Ascending aorta (tissue), 2 donors: ENCODE data around the gene FAM181A. TPM values are rescaled to one million over a fixed set of nuclear protein-coding genes. Genes with fewer than 3 reads are reported as not detected.

Source experiments
- DNase-seq, 2 donors: peaks; one replicate each; pipeline ENCODE4 v3.0.0-alpha.2; 2019; ENCODE audit warnings: low spot score in 2 of 2
- H3K27ac ChIP-seq, 2 donors: fragments of 200-600 bp; sonication (generic); one replicate each; pipeline ENCODE4 v1.5.1; 2016 to 2017; ENCODE audit warnings: mild to moderate bottlenecking in 1 of 2
- H3K27me3 ChIP-seq: fragments of 200-600 bp; sonication (generic); one replicate; pipeline ENCODE4 v1.5.1; 2017
- H3K36me3 ChIP-seq, 2 donors: fragments of 200-600 bp; sonication (generic); one replicate each; pipeline ENCODE4 v1.5.1; 2016
- H3K4me1 ChIP-seq, 2 donors: fragments of 200-600 bp; sonication (generic); one replicate each; pipeline ENCODE4 v1.5.1; 2016 to 2017; ENCODE audit warnings: mild to moderate bottlenecking in 1 of 2
- H3K4me3 ChIP-seq, 2 donors: fragments of 200-600 bp; sonication (generic); one replicate each; pipeline ENCODE4 v1.5.1; 2016 to 2017; ENCODE audit warnings: mild to moderate bottlenecking in 1 of 2
- H3K9me3 ChIP-seq, 2 donors: fragments of 200-600 bp; sonication (generic); one replicate each; pipeline ENCODE4 v1.5.1; 2016
- CTCF ChIP-seq, 3 experiments: fragments of 200-600 bp in 2 of 3; fragments of 450-650 bp in 1 of 3; sonication (generic) in 2 of 3; IDR thresholded peaks; one replicate each; pipeline ENCODE4 v1.5.1; 2016 to 2019; ENCODE audit warnings: antibody characterized with exemption in 3 of 3, mild to moderate bottlenecking in 1 of 3, moderate library complexity in 1 of 3
- intact Hi-C: fragments of 100-400 bp; cut with DNase I; formaldehyde crosslinking; loops from one replicate; pipeline ENCODE4 v1.15.1; 2023
- total RNA-seq: library from RNA; depleted of rRNA; stranded (reverse); fragments of >200 nt; gene quantifications from one replicate; pipeline ENCODE4 v1.1.0, GENCODE V29; 2016

Gene FAM181A
- total RNA-seq, 1 donor from 2014 or later = not detected

GRCh38 chr14:93947282-93947681 lies 20.1 kb downstream of the FAM181A start:
- no peaks in the 10 kb centered on the region for H3K9me3 ChIP-seq
- peaks cover 0 to 4% of the 10 kb centered on the region in 2 donors for H3K4me1 ChIP-seq
- DNase-seq = no peak
- H3K27me3 ChIP-seq = no peaks in the 10 kb centered on the region
- H3K27ac ChIP-seq = peak overlapping the region in 1 of 2 donors; percentile 1
- peaks cover 62 to 80% of the 10 kb centered on the region in 2 donors for H3K36me3 ChIP-seq
- no peak overlapping the region for H3K4me3 ChIP-seq
- no peak for TF ChIP-seq CTCF (IDR thresholded peaks at IDR 0.05)
- intact Hi-C loops = no loop called here

- Histone ChIP-seq H3K4me1 (peaks cover 0 to 6% of the 10 kb centered on the region in 2 donors), H3K27me3 (no peaks in the 10 kb centered on the region), H3K27ac (peak overlapping the region in 1 of 2 donors; percentile 57), H3K9me3 (no peaks in the 10 kb centered on the region), H3K36me3 (peaks cover 76 to 82% of the 10 kb centered on the region in 2 donors), H3K4me3 (no peak overlapping the region)
- no peak for DNase-seq
- intact Hi-C loops = no loop called here
- TF ChIP-seq CTCF (IDR thresholded peaks at IDR 0.05) = no peak
Observed at GRCh38 chr14:93949511-93950075, 22.4 kb downstream of the FAM181A start.

GRCh38 chr14:93950948-93951634 lies 23.9 kb downstream of the FAM181A start:
- H3K4me1 ChIP-seq = peaks cover under 1 to 11% of the 10 kb centered on the region in 2 donors
- peak overlapping the region in 1 of 2 donors; percentile 24 for H3K27ac ChIP-seq
- no peaks in the 10 kb centered on the region for H3K9me3 ChIP-seq
- peaks cover 62 to 72% of the 10 kb centered on the region in 2 donors for H3K36me3 ChIP-seq
- no peaks in the 10 kb centered on the region for H3K27me3 ChIP-seq
- no peak overlapping the region for H3K4me3 ChIP-seq
- no peak for DNase-seq
- intact Hi-C loops = no loop called here
- TF ChIP-seq CTCF (IDR thresholded peaks at IDR 0.05) = no peak

DNA sequence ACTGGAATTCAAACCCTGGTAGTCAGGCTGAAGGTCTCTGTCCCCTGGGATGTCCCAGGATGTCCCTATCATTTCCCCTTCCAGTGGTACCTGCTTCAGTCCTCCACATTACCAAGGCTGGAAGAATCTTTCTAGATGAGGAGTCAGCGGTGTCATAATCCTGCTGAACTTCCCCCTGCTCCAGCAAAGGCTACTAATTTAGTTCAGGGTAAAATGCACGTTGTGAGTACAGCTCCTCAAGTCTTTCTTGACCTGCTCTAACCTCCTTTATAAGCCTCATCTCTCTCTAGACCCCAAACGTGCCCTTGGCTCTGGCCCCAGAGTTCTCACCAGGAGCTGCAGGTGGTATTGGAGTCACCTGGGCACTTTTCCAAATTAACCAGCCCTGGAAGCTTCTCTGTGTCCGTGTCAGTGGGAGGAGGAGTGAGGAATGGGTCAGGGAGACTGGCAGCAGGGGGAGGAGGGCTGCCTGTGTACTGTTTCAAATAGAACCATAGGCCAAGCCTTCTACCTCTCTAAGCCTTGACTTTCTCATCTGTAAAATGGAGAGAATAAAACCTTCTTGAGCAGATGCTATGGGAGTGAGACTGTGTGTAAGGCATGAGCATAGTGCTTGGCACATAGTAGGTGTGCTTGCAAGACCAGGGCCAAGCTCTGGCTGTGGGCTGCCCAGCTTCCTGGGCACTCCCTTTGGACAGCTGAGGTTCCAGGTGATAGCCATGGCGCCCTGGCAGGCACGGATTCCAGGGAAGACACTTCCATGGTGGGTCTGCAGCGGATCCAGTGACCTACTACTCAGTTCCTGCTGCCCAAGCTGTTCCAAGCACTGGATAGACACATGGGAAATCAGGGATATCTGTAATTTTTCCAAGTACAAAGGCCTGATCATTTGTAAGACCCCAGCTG lies 24.7 kb downstream of the FAM181A start:
- intact Hi-C loops = no loop called here
- no peak for TF ChIP-seq CTCF (IDR thresholded peaks at IDR 0.05)
- peaks cover 6 to 18% of the 10 kb centered on the region in 2 donors for H3K4me1 ChIP-seq
- H3K4me3 ChIP-seq = no peak overlapping the region
- no peaks in the 10 kb centered on the region for H3K27me3 ChIP-seq
- no peak for DNase-seq
- no peaks in the 10 kb centered on the region for H3K9me3 ChIP-seq
- H3K36me3 ChIP-seq = peaks cover 55 to 64% of the 10 kb centered on the region in 2 donors
- peak overlapping the region; percentile 20 to 24 for H3K27ac ChIP-seq

DNA sequence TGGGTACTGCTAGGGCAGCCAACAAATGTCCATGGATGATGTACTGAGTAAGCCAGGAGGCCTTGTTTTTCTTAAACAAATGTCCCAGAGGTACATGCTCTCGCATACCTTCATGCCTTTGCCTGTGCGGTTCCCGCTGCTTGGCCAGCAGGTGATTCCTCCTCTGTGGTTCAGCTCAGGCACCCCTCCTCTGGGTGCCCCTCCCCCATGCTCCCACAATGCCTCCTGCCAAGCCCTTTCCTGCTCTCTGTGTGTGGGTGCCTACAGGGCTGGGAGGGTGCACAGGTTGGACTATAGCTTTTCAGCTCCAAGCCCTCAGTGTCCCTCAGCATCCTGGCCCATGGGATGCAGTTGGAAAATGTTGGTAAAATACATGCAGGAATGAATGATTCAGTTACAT lies 25.7 kb downstream of the FAM181A start:
- Histone ChIP-seq H3K9me3 (no peaks in the 10 kb centered on the region), H3K4me3 (no peak overlapping the region), H3K27ac (no peak overlapping the region), H3K4me1 (peaks cover 6 to 26% of the 10 kb centered on the region in 2 donors), H3K36me3 (peaks cover 47 to 58% of the 10 kb centered on the region in 2 donors), H3K27me3 (no peaks in the 10 kb centered on the region)
- no peak for TF ChIP-seq CTCF (IDR thresholded peaks at IDR 0.05)
- DNase-seq = no peak
- intact Hi-C loops = no loop called here
